Measurements from ENCODE around the gene TM7SF3. TPM values are rescaled to one million over a fixed set of nuclear protein-coding genes. Genes with fewer than 3 reads are reported as not detected.

Gene TM7SF3
- total RNA-seq, 1 donor from 2014 or later: 43.8 TPM

- Mint-ChIP-seq H3K27ac (ENCODE audit: unreplicated experiment) (no peak overlapping the region), H3K4me1 (ENCODE audit: low read depth) (no peaks in the 10 kb centered on the region), H3K27me3 (ENCODE audit: low read depth) (no peaks in the 10 kb centered on the region), H3K4me3 (ENCODE audit: unreplicated experiment) (no peak overlapping the region), H3K36me3 (ENCODE audit: low read depth) (peaks cover 22% of the 10 kb centered on the region), H3K9me3 (ENCODE audit: low read depth) (no peaks in the 10 kb centered on the region)
- DNase-seq (ENCODE audit: low spot score): no peak
- TF ChIP-seq CTCF (IDR thresholded peaks at IDR 0.05): no peak
These were observed 22.4 kb downstream of the TM7SF3 start for GRCh38 chr12:26991826-26992225.

GRCh38 chr12:26989873-26990272, 24.3 kb downstream of the TM7SF3 start:
- H3K4me1 Mint-ChIP-seq (ENCODE audit: low read depth): no peaks in the 10 kb centered on the region
- DNase-seq (ENCODE audit: low spot score): no peak
- no peak overlapping the region for H3K4me3 Mint-ChIP-seq (ENCODE audit: unreplicated experiment)
- H3K27ac Mint-ChIP-seq (ENCODE audit: unreplicated experiment): no peak overlapping the region
- no peaks in the 10 kb centered on the region for H3K27me3 Mint-ChIP-seq (ENCODE audit: low read depth)
- peaks cover 21% of the 10 kb centered on the region for H3K36me3 Mint-ChIP-seq (ENCODE audit: low read depth)
- TF ChIP-seq CTCF (IDR thresholded peaks at IDR 0.05): no peak
- no peaks in the 10 kb centered on the region for H3K9me3 Mint-ChIP-seq (ENCODE audit: low read depth)

GRCh38 chr12:26988703-26989102, 25.5 kb downstream of the TM7SF3 start:
- no peak overlapping the region for H3K4me3 Mint-ChIP-seq (ENCODE audit: unreplicated experiment)
- no peaks in the 10 kb centered on the region for H3K9me3 Mint-ChIP-seq (ENCODE audit: low read depth)
- H3K27ac Mint-ChIP-seq (ENCODE audit: unreplicated experiment): no peak overlapping the region
- H3K27me3 Mint-ChIP-seq (ENCODE audit: low read depth): no peaks in the 10 kb centered on the region
- no peaks in the 10 kb centered on the region for H3K4me1 Mint-ChIP-seq (ENCODE audit: low read depth)
- TF ChIP-seq CTCF (IDR thresholded peaks at IDR 0.05): no peak
- H3K36me3 Mint-ChIP-seq (ENCODE audit: low read depth): peaks cover 21% of the 10 kb centered on the region
- no peak for DNase-seq (ENCODE audit: low spot score)

- no peak overlapping the region for H3K27ac Mint-ChIP-seq (ENCODE audit: unreplicated experiment)
These were observed 26.4 kb downstream of the TM7SF3 start for GRCh38 chr12:26987634-26988424.

GRCh38 chr12:26982866-26983265, 31.3 kb downstream of the TM7SF3 start:
- DNase-seq (ENCODE audit: low spot score): no peak
- no peak overlapping the region for H3K27ac Mint-ChIP-seq (ENCODE audit: unreplicated experiment)
- peaks cover 21% of the 10 kb centered on the region for H3K36me3 Mint-ChIP-seq (ENCODE audit: low read depth)
- H3K4me1 Mint-ChIP-seq (ENCODE audit: low read depth): no peaks in the 10 kb centered on the region
- TF ChIP-seq CTCF (IDR thresholded peaks at IDR 0.05): no peak
- H3K4me3 Mint-ChIP-seq (ENCODE audit: unreplicated experiment): no peak overlapping the region
- no peaks in the 10 kb centered on the region for H3K27me3 Mint-ChIP-seq (ENCODE audit: low read depth)
- H3K9me3 Mint-ChIP-seq (ENCODE audit: low read depth): no peaks in the 10 kb centered on the region

More at GRCh38 chr12:26987634-26988424, 26.4 kb downstream of the TM7SF3 start:
- no peak for DNase-seq (ENCODE audit: low spot score)
- H3K36me3 Mint-ChIP-seq (ENCODE audit: low read depth): peaks cover 20% of the 10 kb centered on the region
- no peak overlapping the region for H3K4me3 Mint-ChIP-seq (ENCODE audit: unreplicated experiment)
- no peaks in the 10 kb centered on the region for H3K27me3 Mint-ChIP-seq (ENCODE audit: low read depth)
- no peak for TF ChIP-seq CTCF (IDR thresholded peaks at IDR 0.05)
- no peaks in the 10 kb centered on the region for H3K9me3 Mint-ChIP-seq (ENCODE audit: low read depth)
- no peaks in the 10 kb centered on the region for H3K4me1 Mint-ChIP-seq (ENCODE audit: low read depth)
